Right cardiac atrium (tissue), 5 donors: ENCODE measurements around the gene EIF4E. TPM values are rescaled to one million over a fixed set of nuclear protein-coding genes. Genes with fewer than 3 reads are reported as not detected.
"Not testable (repeated sequence)": the region's sequence is repeated elsewhere in the genome, so short reads cannot be mapped to it uniquely, and the experiment has no call there.

ENCODE experiments used
- ATAC-seq, 2 donors: fragments of 200-7000 bp; cut with Tn5 transposase; one replicate each; pipeline versions ENCODE4 v1.8.0 to v1.9.1; 2020; ENCODE audit warnings: moderate library complexity in 2 of 2, mild to moderate bottlenecking in 1 of 2
- DNase-seq, 3 donors: peaks; one replicate each; pipeline ENCODE4 v3.0.0-alpha.2; 2020
- H3K27ac ChIP-seq: one replicate; pipeline ENCODE4 v1.5.1; 2013; ENCODE audit warnings: mild to moderate bottlenecking, low read length, control low read depth, moderate library complexity
- H3K27me3 ChIP-seq: one replicate; pipeline ENCODE4 v1.6.1; 2013; ENCODE audit not compliant: control insufficient read depth, insufficient read depth
- H3K4me1 ChIP-seq: one replicate; pipeline ENCODE4 v1.6.1; 2013; ENCODE audit warnings: low read length; ENCODE audit not compliant: control insufficient read depth, insufficient read depth
- H3K4me3 ChIP-seq: one replicate; pipeline ENCODE4 v1.5.1; 2013; ENCODE audit warnings: low read length, control low read depth
- H3K9me3 ChIP-seq: one replicate; pipeline ENCODE4 v1.6.1; 2013; ENCODE audit warnings: low read length; ENCODE audit not compliant: control insufficient read depth
- WGBS: extraction: QIAGEN DNeasy Blood & Tissue Kit; methylation state at CpG from one replicate; pipeline ENCODE4 v1.1.7; 2013; 5-methylcytosine and 5-hydroxymethylcytosine counted together
- intact Hi-C, 4 donors: fragments of 100-400 bp; cut with DNase I; formaldehyde crosslinking; loops; one replicate each; pipeline versions ENCODE4 v1.11.0 to v1.14.0; 2022 to 2023
- polyA plus RNA-seq: library from polyadenylated mRNA; stranded (reverse); fragments of 200-250 nt; gene quantifications from one replicate; pipeline ENCODE4 v1.2.3, GENCODE V29; 2013
- total RNA-seq, 4 donors: library from RNA; stranded (reverse); fragmentation: NEBNext Ultra II Directional; extraction: Animal tissue kit (Norgen Biotek cat#: 25700); gene quantifications; one replicate each; pipeline ENCODE4 v1.2.1, GENCODE V29; 2021
- donor health status: healthy with polysubstance abuse.
- donor health status: DM: no; HTN: yes; CAD: no.
- donor health status: DM: no; HTN: no; CAD: no.
- donor health status: DM: no; HTN: yes; CAD: no; lungs with severe emphysema.
- donor health status: DM: yes; HTN: yes; CAD: no.

Gene EIF4E
- total and polyA plus RNA-seq, 5 donors: 26.3 to 73.4 (median 67.0) TPM

GRCh38 chr4:98908182-98908581, 20.8 kb downstream of the EIF4E start:
- Histone ChIP-seq H3K27me3 (no peaks in the 10 kb centered on the region), H3K4me1 (peaks cover 4% of the 10 kb centered on the region), H3K4me3 (no peak overlapping the region), H3K9me3 (no peaks in the 10 kb centered on the region), H3K27ac (no peak overlapping the region)
- DNase-seq: no peak
- intact Hi-C loops: no loop called here
- no peak for ATAC-seq
- WGBS: 63% methylated on average over 3 of the region's 3 CpGs

- Histone ChIP-seq H3K4me3 (no peak overlapping the region), H3K4me1 (peaks cover 5% of the 10 kb centered on the region), H3K9me3 (no peaks in the 10 kb centered on the region), H3K27me3 (no peaks in the 10 kb centered on the region), H3K27ac (no peak overlapping the region)
- ATAC-seq: no peak
- DNase-seq: no peak
- intact Hi-C loops: no loop called here
Measured at GRCh38 chr4:98905839-98906238, 23.1 kb downstream of the EIF4E start.

DNA sequence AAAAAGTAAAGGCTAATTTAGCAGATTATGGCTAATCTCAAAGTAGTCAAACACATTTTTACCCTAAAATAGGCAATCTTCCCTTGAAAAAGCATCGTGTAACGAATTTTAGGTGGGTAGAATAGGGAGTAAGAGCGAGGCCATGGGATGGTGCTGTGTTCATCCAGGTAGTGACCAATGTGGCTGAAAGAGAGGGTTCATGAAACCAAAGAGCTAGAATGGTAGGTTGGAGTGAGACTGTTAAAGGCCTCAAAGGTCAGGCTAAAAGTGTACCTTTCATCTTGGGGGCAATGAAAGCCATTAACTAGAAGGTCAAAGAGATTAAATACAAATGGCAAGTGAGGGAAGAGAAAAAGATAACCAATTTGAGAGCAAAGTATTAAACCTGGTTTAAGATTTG, 23.6 kb downstream of the EIF4E start:
- 99% methylated on average over 3 of the region's 3 CpGs for WGBS
- ATAC-seq (no peak), DNase-seq (no peak)
- H3K4me1 ChIP-seq: peaks cover 5% of the 10 kb centered on the region
- no peak overlapping the region for H3K27ac ChIP-seq
- no peak overlapping the region for H3K4me3 ChIP-seq
- no peaks in the 10 kb centered on the region for H3K9me3 ChIP-seq
- no peaks in the 10 kb centered on the region for H3K27me3 ChIP-seq
- intact Hi-C loops: no loop called here

DNA sequence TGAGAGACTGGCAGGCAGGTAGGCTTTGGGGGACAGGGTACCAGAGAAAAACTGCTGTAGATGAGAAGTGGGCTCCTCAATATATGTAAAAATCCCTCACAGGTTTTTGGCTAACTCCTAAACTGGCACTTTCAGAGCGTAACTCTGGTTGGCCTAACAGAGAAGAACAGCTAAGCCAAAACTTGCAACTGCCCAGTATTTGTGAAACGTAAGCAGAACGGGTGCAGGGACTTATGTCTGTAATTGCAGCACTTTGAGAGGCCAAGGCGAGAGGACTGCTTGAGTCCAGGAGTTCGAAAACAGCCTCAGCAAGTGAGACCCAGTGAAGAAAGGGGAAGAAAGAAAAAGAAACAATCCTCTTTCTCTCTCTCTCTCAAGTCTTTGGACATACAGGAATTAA, 25.0 kb downstream of the EIF4E start:
- no peak overlapping the region for H3K27ac ChIP-seq
- DNase-seq (no peak), ATAC-seq (no peak)
- 88% methylated on average over 5 of the region's 5 CpGs for WGBS
- no peaks in the 10 kb centered on the region for H3K27me3 ChIP-seq
- peaks cover 5% of the 10 kb centered on the region for H3K4me1 ChIP-seq
- intact Hi-C loops: no loop called here
- H3K9me3 ChIP-seq: no peaks in the 10 kb centered on the region
- H3K4me3 ChIP-seq: no peak overlapping the region

GRCh38 chr4:98903561-98903960, 25.4 kb downstream of the EIF4E start:
- Histone ChIP-seq H3K9me3 (no peaks in the 10 kb centered on the region), H3K4me1 (peaks cover 5% of the 10 kb centered on the region), H3K27ac (no peak overlapping the region), H3K27me3 (no peaks in the 10 kb centered on the region), H3K4me3 (no peak overlapping the region)
- no peak for ATAC-seq
- DNase-seq: no peak
- intact Hi-C loops: no loop called here
- WGBS: 87% methylated on average over 2 of the region's 2 CpGs

DNA sequence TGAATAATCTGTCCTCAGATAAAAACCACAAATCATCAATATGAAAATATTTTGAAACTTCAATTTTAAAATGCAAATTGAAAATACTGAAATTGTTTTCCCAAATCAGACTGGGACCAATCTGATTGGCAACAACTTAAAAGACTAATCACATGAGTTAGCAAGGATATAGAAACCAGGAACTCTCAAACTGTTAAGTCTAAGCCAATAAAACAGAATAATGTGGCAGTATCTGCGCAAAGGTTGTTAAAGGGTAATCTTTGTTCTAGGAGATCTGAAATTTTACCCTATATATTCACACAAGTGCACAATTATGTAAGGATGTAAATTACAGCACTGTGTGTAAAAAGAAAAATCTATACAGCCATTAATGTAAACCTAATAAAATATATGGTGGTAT, 29.7 kb downstream of the EIF4E start:
- Histone ChIP-seq H3K27ac (no peak overlapping the region), H3K27me3 (no peaks in the 10 kb centered on the region), H3K4me1 (peaks cover 5% of the 10 kb centered on the region), H3K4me3 (no peak overlapping the region), H3K9me3 (no peaks in the 10 kb centered on the region)
- WGBS: 99% methylated on average over 1 of the region's 1 CpG
- DNase-seq: no peak
- intact Hi-C loops: no loop called here
- no peak for ATAC-seq

DNA sequence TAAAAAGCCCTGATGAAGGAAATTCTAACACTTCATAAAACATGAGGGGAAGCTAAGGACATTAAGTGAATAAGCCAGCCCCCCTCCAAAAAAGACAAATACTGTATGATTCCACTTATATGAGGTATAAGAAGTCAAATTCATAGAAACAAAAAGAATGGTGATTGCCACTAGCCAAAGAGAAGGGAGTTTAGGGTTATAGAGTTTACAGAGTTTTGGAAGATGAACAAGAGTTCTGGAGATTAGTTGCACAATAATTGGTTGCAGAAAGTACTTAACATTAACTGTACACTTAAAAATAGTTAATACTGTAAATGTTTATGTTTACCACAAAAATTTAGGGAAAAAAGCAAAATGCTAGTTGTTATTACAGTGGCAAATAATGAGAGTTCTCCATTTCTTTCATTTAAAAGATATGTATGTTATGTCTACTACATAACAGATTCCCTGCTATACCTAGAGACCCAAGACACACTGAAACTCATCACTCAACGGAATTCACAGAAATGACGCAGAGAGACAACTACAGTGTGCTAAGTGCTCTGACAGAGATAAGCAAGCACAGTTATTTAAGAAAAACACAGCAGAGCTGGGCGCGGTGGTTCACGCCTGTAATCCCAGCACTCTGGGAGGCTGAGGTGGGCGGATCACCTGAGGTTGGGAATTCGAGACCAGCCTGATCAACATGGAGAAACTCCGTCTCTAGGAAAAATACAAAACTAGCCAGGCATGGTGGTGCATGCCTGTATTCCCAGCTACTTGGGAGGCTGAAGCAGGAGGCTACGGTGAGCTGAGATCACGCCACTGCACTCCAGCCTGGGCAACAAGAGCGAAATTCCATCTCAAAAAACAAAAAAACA, 37.2 kb downstream of the EIF4E start:
- Histone ChIP-seq H3K4me1 (no peaks in the 10 kb centered on the region), H3K4me3 (no peak overlapping the region), H3K27ac (no peak overlapping the region), H3K27me3 (no peaks in the 10 kb centered on the region), H3K9me3 (no peaks in the 10 kb centered on the region)
- 96% methylated on average over 11 of the region's 11 CpGs for WGBS
- intact Hi-C loops: no loop called here
- DNase-seq (no peak), ATAC-seq (no peak)

DNA sequence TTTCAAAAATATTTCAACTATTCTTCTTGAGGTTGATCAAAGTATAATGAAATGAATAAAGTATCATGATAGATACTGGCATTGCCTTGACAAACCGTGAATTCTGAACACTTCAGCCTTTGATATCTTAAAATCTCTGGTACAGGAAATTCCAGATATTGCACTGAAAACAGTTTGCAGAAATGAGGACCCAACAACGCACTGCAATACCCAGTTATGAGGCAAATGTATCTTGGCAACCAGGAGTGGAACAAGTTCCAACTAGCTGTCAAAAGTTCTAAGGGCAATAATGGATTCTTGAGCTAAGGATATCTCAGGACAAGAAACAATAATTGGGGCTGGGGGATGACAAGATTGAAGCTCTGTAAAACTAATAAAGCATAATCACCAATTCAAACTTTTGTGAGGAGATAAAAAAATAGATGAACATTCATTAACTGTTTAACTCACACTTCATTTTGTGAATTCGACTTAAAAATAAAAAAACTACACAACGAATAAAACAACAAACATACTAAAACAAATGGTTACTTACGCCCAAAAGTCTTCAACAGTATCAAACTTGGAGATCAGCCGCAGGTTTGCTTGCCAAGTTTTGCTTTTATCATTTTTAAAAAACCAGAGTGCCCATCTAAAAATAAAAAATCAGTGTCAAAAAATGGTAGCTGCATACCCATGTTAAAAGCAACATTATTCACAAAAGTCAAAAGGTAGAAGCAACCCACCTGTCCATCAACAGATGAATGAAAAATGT, 38.1 kb downstream of the EIF4E start:
- no peaks in the 10 kb centered on the region for H3K4me1 ChIP-seq
- intact Hi-C loops: no loop called here
- WGBS: 63% methylated on average over 6 of the region's 6 CpGs
- no peak for DNase-seq
- no peak for ATAC-seq
- no peaks in the 10 kb centered on the region for H3K9me3 ChIP-seq
- no peak overlapping the region for H3K27ac ChIP-seq
- H3K27me3 ChIP-seq: no peaks in the 10 kb centered on the region
- H3K4me3 ChIP-seq: no peak overlapping the region

- no peaks in the 10 kb centered on the region for H3K27me3 ChIP-seq
Measured at GRCh38 chr4:98887145-98887544, 41.8 kb downstream of the EIF4E start.

GRCh38 chr4:98886382-98886781, 42.6 kb downstream of the EIF4E start:
- H3K27me3 ChIP-seq, H3K4me1 ChIP-seq, ATAC-seq, DNase-seq, H3K9me3 ChIP-seq, H3K27ac ChIP-seq, H3K4me3 ChIP-seq, intact Hi-C loops: not testable (repeated sequence)
- WGBS: over 99% methylated on average over 2 of the region's 2 CpGs

More at GRCh38 chr4:98887145-98887544, 41.8 kb downstream of the EIF4E start:
- whole genome bisulfite sequencing: 97% methylated on average over 2 of the region's 2 CpGs
- intact Hi-C loops: no loop called here
- Histone ChIP-seq H3K4me3 (no peak overlapping the region), H3K27ac (no peak overlapping the region), H3K9me3 (no peaks in the 10 kb centered on the region), H3K4me1 (no peaks in the 10 kb centered on the region)
- ATAC-seq (no peak), DNase-seq (no peak)

- H3K4me3 ChIP-seq, DNase-seq, H3K27ac ChIP-seq, H3K9me3 ChIP-seq, H3K4me1 ChIP-seq, ATAC-seq, H3K27me3 ChIP-seq, intact Hi-C loops: not testable (repeated sequence)
- WGBS: 67% methylated on average over 4 of the region's 4 CpGs
Measured at GRCh38 chr4:98880884-98881283, 48.0 kb downstream of the EIF4E start.
